Calu3 (cell line): Measurements from ENCODE around the gene THADA. TPM values are rescaled to one million over a fixed set of nuclear protein-coding genes. Genes with fewer than 3 reads are reported as not detected.

Source experiments
- BruUV-seq: library from RNA; stranded (reverse); fragments of 400-500 nt; replicated peaks from 2 replicates; lab custom pipeline; 2021; lab: Mats Ljungman, UMichigan
- CTCF ChIA-PET: fragments of 300-600 bp; sonication (Branson Sonifier 250); formaldehyde crosslinking; loops from one replicate; lab custom pipeline; 2022; ENCODE audit warnings: antibody characterized with exemption; lab: Charles Lee
- DNase-seq: peaks from one replicate; pipeline ENCODE4 v3.0.0; 2022
- H3K27ac Mint-ChIP-seq: one replicate; pipeline ENCODE4 v1.8.0; 2022; ENCODE audit warnings: mixed read lengths; ENCODE audit not compliant: unreplicated experiment
- H3K27me3 Mint-ChIP-seq: one replicate; pipeline ENCODE4 v1.8.0; 2022; ENCODE audit warnings: mixed read lengths; ENCODE audit not compliant: unreplicated experiment
- H3K36me3 Mint-ChIP-seq: one replicate; pipeline ENCODE4 v1.8.0; 2022; ENCODE audit warnings: mild to moderate bottlenecking, moderate library complexity, mixed read lengths; ENCODE audit not compliant: insufficient read depth, unreplicated experiment
- H3K4me1 Mint-ChIP-seq: one replicate; pipeline ENCODE4 v1.8.0; 2022; ENCODE audit warnings: mild to moderate bottlenecking, low read depth, mixed read lengths; ENCODE audit not compliant: unreplicated experiment
- H3K4me3 Mint-ChIP-seq: one replicate; pipeline ENCODE4 v1.8.0; 2022; ENCODE audit warnings: mild to moderate bottlenecking, low read depth, moderate library complexity, mixed read lengths; ENCODE audit not compliant: unreplicated experiment
- H3K9me3 Mint-ChIP-seq: one replicate; pipeline ENCODE4 v1.8.0; 2022; ENCODE audit warnings: low read depth, mixed read lengths; ENCODE audit not compliant: unreplicated experiment
- CTCF ChIP-seq: fragments of 200-600 bp; IDR thresholded peaks from one replicate; pipeline ENCODE4 v1.8.0; 2022; ENCODE audit warnings: antibody characterized with exemption; ENCODE audit not compliant: unreplicated experiment
- intact Hi-C: fragments of 100-400 bp; cut with micrococcal nuclease; formaldehyde crosslinking; loops from one replicate; pipeline ENCODE4 v1.10.0; 2022; ENCODE audit not compliant: unreplicated experiment
- total RNA-seq: library from RNA; stranded (reverse); gene quantifications from 2 replicates; pipeline ENCODE4 v1.2.3, GENCODE V29; 2022

The THADA gene
- total RNA-seq, 1 experiment from 2014 or later: 35.5 TPM

GRCh38 chr2:43199492-43200488 is 396.0 kb downstream of the THADA start:
- DNase-seq: peak; percentile 82
- H3K9me3 Mint-ChIP-seq: no peaks in the 10 kb centered on the region

GRCh38 chr2:43198263-43198662 is 397.6 kb downstream of the THADA start:
- Mint-ChIP-seq H3K27ac (no peak overlapping the region), H3K4me3 (no peak overlapping the region), H3K36me3 (peaks cover 28% of the 10 kb centered on the region), H3K27me3 (no peaks in the 10 kb centered on the region), H3K9me3 (no peaks in the 10 kb centered on the region), H3K4me1 (peaks cover 60% of the 10 kb centered on the region)
- CTCF ChIA-PET: no interaction called here
- DNase-seq: no peak
- no peak for TF ChIP-seq CTCF
- BruUV-seq: no TSS peak
- intact Hi-C loops: no loop called here

More at GRCh38 chr2:43199492-43200488, 396.0 kb downstream of the THADA start:
- Mint-ChIP-seq H3K4me1 (peaks cover 44% of the 10 kb centered on the region), H3K4me3 (no peak overlapping the region), H3K36me3 (peaks cover 15% of the 10 kb centered on the region), H3K27me3 (no peaks in the 10 kb centered on the region), H3K27ac (peak overlapping the region; percentile 38)
- no peak for TF ChIP-seq CTCF
- BruUV-seq: no TSS peak
- CTCF ChIA-PET: interaction anchor here (0.6 to 1.4 kb wide), 3 partner anchors 19 to 30 kb away, joined by 3 to 4 read pairs (median 4); no protein-coding TSS in a partner anchor
- intact Hi-C loops: no loop called here

- BruUV-seq: no TSS peak
- DNase-seq: no peak
- intact Hi-C loops: no loop called here
- no peak overlapping the region for H3K4me3 Mint-ChIP-seq
- peaks cover 60% of the 10 kb centered on the region for H3K4me1 Mint-ChIP-seq
- peak overlapping the region; percentile 67 for H3K27ac Mint-ChIP-seq
- peaks cover 29% of the 10 kb centered on the region for H3K36me3 Mint-ChIP-seq
- no peak for TF ChIP-seq CTCF
- H3K9me3 Mint-ChIP-seq: no peaks in the 10 kb centered on the region
- H3K27me3 Mint-ChIP-seq: no peaks in the 10 kb centered on the region
- CTCF ChIA-PET: no interaction called here
Observed at GRCh38 chr2:43197588-43197896, 398.3 kb downstream of the THADA start.

- Mint-ChIP-seq H3K27ac (peak overlapping the region; percentile 67), H3K36me3 (peaks cover 29% of the 10 kb centered on the region), H3K27me3 (no peaks in the 10 kb centered on the region), H3K9me3 (no peaks in the 10 kb centered on the region), H3K4me3 (no peak overlapping the region), H3K4me1 (peaks cover 55% of the 10 kb centered on the region)
- DNase-seq: no peak
- intact Hi-C loops: no loop called here
- no peak for TF ChIP-seq CTCF
- no TSS peak for BruUV-seq
- CTCF ChIA-PET: no interaction called here
Observed at GRCh38 chr2:43196768-43197587, 398.9 kb downstream of the THADA start.
